Activated T-cell treated with anti-CD3 and anti-CD28 coated beads, Interleukin-2, amount 50 U/mL, for 24 hours (primary cell): ENCODE data around the gene MPP1.
"Not testable (repeated sequence)": the region's sequence is repeated elsewhere in the genome, so short reads cannot be mapped to it uniquely, and the experiment has no call there.

ENCODE experiments used
- DNase-seq: peaks from one replicate; pipeline ENCODE4 v3.0.0-alpha.2; 2020
- H3K27ac Mint-ChIP-seq: 2 replicates; pipeline ENCODE4 v1.8.0; 2020; ENCODE audit warnings: mild to moderate bottlenecking, mixed read lengths
- H3K27me3 Mint-ChIP-seq: 2 replicates; pipeline ENCODE4 v1.8.0; 2020; ENCODE audit warnings: mixed read lengths
- H3K36me3 Mint-ChIP-seq: 2 replicates; pipeline ENCODE4 v1.8.0; 2020; ENCODE audit warnings: low read depth, mixed read lengths
- H3K4me1 Mint-ChIP-seq: 2 replicates; pipeline ENCODE4 v1.8.0; 2020; ENCODE audit warnings: low read depth, mixed read lengths
- H3K4me3 Mint-ChIP-seq: 2 replicates; pipeline ENCODE4 v1.8.0; 2020; ENCODE audit warnings: mild to moderate bottlenecking, moderate library complexity, mixed read lengths
- H3K9me3 Mint-ChIP-seq: 2 replicates; pipeline ENCODE4 v1.8.0; 2020; ENCODE audit warnings: mixed read lengths

Gene MPP1

GRCh38 chrX:154804957-154805695 lies at the start of gene MPP1:
TSS of gene MPP1 (minus strand) at chrX:154805485. CDS start at chrX:154805373, 112 bp downstream.
- Mint-ChIP-seq H3K4me3 (peak within 1 kb of the TSS; percentile 79), H3K36me3 (no peaks in the 10 kb centered on the region), H3K9me3 (no peaks in the 10 kb centered on the region), H3K27ac (peak within 1 kb of the TSS; percentile 50), H3K27me3 (peaks cover 24% of the 10 kb centered on the region), H3K4me1 (peaks cover 53% of the 10 kb centered on the region)
- peak; percentile 84 for DNase-seq

GRCh38 chrX:154850957-154851611 lies 45.8 kb upstream of the MPP1 start:
- no peak overlapping the region for H3K4me3 Mint-ChIP-seq
- DNase-seq, result no peak
- peaks cover 9% of the 10 kb centered on the region for H3K27me3 Mint-ChIP-seq
- no peaks in the 10 kb centered on the region for H3K9me3 Mint-ChIP-seq
- H3K4me1 Mint-ChIP-seq, result no peaks in the 10 kb centered on the region
- H3K36me3 Mint-ChIP-seq, result no peaks in the 10 kb centered on the region
- no peak overlapping the region for H3K27ac Mint-ChIP-seq

- Mint-ChIP-seq H3K27ac (no peak overlapping the region), H3K9me3 (no peaks in the 10 kb centered on the region), H3K27me3 (no peaks in the 10 kb centered on the region), H3K4me3 (no peak overlapping the region), H3K4me1 (no peaks in the 10 kb centered on the region), H3K36me3 (no peaks in the 10 kb centered on the region)
- DNase-seq, result no peak
Observed at GRCh38 chrX:154840856-154841255, 35.6 kb upstream of the MPP1 start.

- no peak for DNase-seq
- Mint-ChIP-seq H3K27ac (no peak overlapping the region), H3K4me1 (no peaks in the 10 kb centered on the region), H3K4me3 (no peak overlapping the region), H3K9me3 (no peaks in the 10 kb centered on the region), H3K36me3 (no peaks in the 10 kb centered on the region), H3K27me3 (peaks cover 6% of the 10 kb centered on the region)
Observed at GRCh38 chrX:154836163-154836562, 30.9 kb upstream of the MPP1 start.

- H3K27ac Mint-ChIP-seq, result no peak within 1 kb of the TSS
- no peaks in the 10 kb centered on the region for H3K36me3 Mint-ChIP-seq
- H3K4me3 Mint-ChIP-seq, result no peak within 1 kb of the TSS
- H3K4me1 Mint-ChIP-seq, result no peaks in the 10 kb centered on the region
- DNase-seq, result no peak
- peaks cover 13% of the 10 kb centered on the region for H3K27me3 Mint-ChIP-seq
- no peaks in the 10 kb centered on the region for H3K9me3 Mint-ChIP-seq
Observed at GRCh38 chrX:154834562-154834961, 29.3 kb upstream of the MPP1 start, which contains the start of gene SMIM9. TSS of gene SMIM9 (minus strand) at chrX:154834662. CDS start at chrX:154830856, 3,806 bp downstream.

- Mint-ChIP-seq H3K27me3 (peaks cover 17% of the 10 kb centered on the region), H3K27ac (no peak overlapping the region), H3K4me3 (no peak overlapping the region), H3K36me3 (no peaks in the 10 kb centered on the region), H3K4me1 (no peaks in the 10 kb centered on the region), H3K9me3 (no peaks in the 10 kb centered on the region)
- DNase-seq, result no peak
Observed at GRCh38 chrX:154833746-154834274, 28.5 kb upstream of the MPP1 start.

GRCh38 chrX:154829926-154830442 lies 24.7 kb upstream of the MPP1 start:
- H3K4me1 Mint-ChIP-seq, result peaks cover 10% of the 10 kb centered on the region
- no peak overlapping the region for H3K27ac Mint-ChIP-seq
- H3K36me3 Mint-ChIP-seq, result no peaks in the 10 kb centered on the region
- H3K4me3 Mint-ChIP-seq, result no peak overlapping the region
- no peak for DNase-seq
- peaks cover 17% of the 10 kb centered on the region for H3K27me3 Mint-ChIP-seq
- H3K9me3 Mint-ChIP-seq, result no peaks in the 10 kb centered on the region

- Mint-ChIP-seq H3K4me3 (no peak overlapping the region), H3K27me3 (peaks cover 20% of the 10 kb centered on the region), H3K4me1 (peaks cover 10% of the 10 kb centered on the region), H3K9me3 (no peaks in the 10 kb centered on the region), H3K27ac (no peak overlapping the region), H3K36me3 (no peaks in the 10 kb centered on the region)
- no peak for DNase-seq
Observed at GRCh38 chrX:154829134-154829533, 23.8 kb upstream of the MPP1 start.

GRCh38 chrX:154828016-154828408 lies 22.7 kb upstream of the MPP1 start:
- H3K27me3 Mint-ChIP-seq, result peaks cover 20% of the 10 kb centered on the region
- H3K4me1 Mint-ChIP-seq, result peaks cover 10% of the 10 kb centered on the region
- peak overlapping the region; percentile 34 for H3K27ac Mint-ChIP-seq
- no peaks in the 10 kb centered on the region for H3K9me3 Mint-ChIP-seq
- no peak for DNase-seq
- no peaks in the 10 kb centered on the region for H3K36me3 Mint-ChIP-seq
- H3K4me3 Mint-ChIP-seq, result no peak overlapping the region

- no peak overlapping the region for H3K4me3 Mint-ChIP-seq
Observed at GRCh38 chrX:154827194-154828015, 22.1 kb upstream of the MPP1 start.

GRCh38 chrX:154825586-154825985 lies 20.3 kb upstream of the MPP1 start:
- Mint-ChIP-seq H3K4me1 (peaks cover 10% of the 10 kb centered on the region), H3K27me3 (peaks cover 20% of the 10 kb centered on the region)
- H3K27ac Mint-ChIP-seq, H3K36me3 Mint-ChIP-seq, H3K4me3 Mint-ChIP-seq, H3K9me3 Mint-ChIP-seq, DNase-seq: not testable (repeated sequence)

More at GRCh38 chrX:154827194-154828015, 22.1 kb upstream of the MPP1 start:
- H3K27ac Mint-ChIP-seq, result peak overlapping the region; percentile 34
- H3K36me3 Mint-ChIP-seq, result no peaks in the 10 kb centered on the region
- no peak for DNase-seq
- H3K9me3 Mint-ChIP-seq, result no peaks in the 10 kb centered on the region
- peaks cover 18% of the 10 kb centered on the region for H3K27me3 Mint-ChIP-seq
- peaks cover 10% of the 10 kb centered on the region for H3K4me1 Mint-ChIP-seq

GRCh38 chrX:154824638-154825037 lies 19.4 kb upstream of the MPP1 start:
- Mint-ChIP-seq H3K27ac (no peak overlapping the region), H3K9me3 (no peaks in the 10 kb centered on the region), H3K4me1 (peaks cover 10% of the 10 kb centered on the region), H3K36me3 (no peaks in the 10 kb centered on the region), H3K27me3 (peaks cover 17% of the 10 kb centered on the region), H3K4me3 (no peak overlapping the region)
- DNase-seq, result no peak

- peaks cover 18% of the 10 kb centered on the region for H3K27me3 Mint-ChIP-seq
- H3K4me3 Mint-ChIP-seq, result no peak overlapping the region
Observed at GRCh38 chrX:154822029-154822428, 16.7 kb upstream of the MPP1 start.

GRCh38 chrX:154821523-154821922 lies 16.2 kb upstream of the MPP1 start:
- Mint-ChIP-seq H3K27ac (no peak overlapping the region), H3K4me3 (no peak overlapping the region)

More at GRCh38 chrX:154822029-154822428, 16.7 kb upstream of the MPP1 start:
- no peak overlapping the region for H3K27ac Mint-ChIP-seq
- DNase-seq, result no peak
- H3K9me3 Mint-ChIP-seq, result no peaks in the 10 kb centered on the region
- H3K36me3 Mint-ChIP-seq, result no peaks in the 10 kb centered on the region
- peaks cover under 1% of the 10 kb centered on the region for H3K4me1 Mint-ChIP-seq

More at GRCh38 chrX:154821523-154821922, 16.2 kb upstream of the MPP1 start:
- Mint-ChIP-seq H3K27me3 (peaks cover 19% of the 10 kb centered on the region), H3K4me1 (no peaks in the 10 kb centered on the region), H3K9me3 (no peaks in the 10 kb centered on the region), H3K36me3 (no peaks in the 10 kb centered on the region)
- DNase-seq, result no peak
